ENCODE results near the gene SLC13A4. TPM values are rescaled to one million over a fixed set of nuclear protein-coding genes. Genes with fewer than 3 reads are reported as not detected.
"Not testable (repeated sequence)": the region's sequence is repeated elsewhere in the genome, so short reads cannot be mapped to it uniquely, and the experiment has no call there.

The SLC13A4 gene, protein sequence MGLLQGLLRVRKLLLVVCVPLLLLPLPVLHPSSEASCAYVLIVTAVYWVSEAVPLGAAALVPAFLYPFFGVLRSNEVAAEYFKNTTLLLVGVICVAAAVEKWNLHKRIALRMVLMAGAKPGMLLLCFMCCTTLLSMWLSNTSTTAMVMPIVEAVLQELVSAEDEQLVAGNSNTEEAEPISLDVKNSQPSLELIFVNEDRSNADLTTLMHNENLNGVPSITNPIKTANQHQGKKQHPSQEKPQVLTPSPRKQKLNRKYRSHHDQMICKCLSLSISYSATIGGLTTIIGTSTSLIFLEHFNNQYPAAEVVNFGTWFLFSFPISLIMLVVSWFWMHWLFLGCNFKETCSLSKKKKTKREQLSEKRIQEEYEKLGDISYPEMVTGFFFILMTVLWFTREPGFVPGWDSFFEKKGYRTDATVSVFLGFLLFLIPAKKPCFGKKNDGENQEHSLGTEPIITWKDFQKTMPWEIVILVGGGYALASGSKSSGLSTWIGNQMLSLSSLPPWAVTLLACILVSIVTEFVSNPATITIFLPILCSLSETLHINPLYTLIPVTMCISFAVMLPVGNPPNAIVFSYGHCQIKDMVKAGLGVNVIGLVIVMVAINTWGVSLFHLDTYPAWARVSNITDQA
- 437 and 491 TPM in 2 replicates for polyA plus RNA-seq (2013)

- Histone ChIP-seq H2AK5ac (ENCODE audit: low read length) (peak within 1 kb of the TSS; percentile 58), H4K91ac (ENCODE audit: low read depth, low read length) (peak within 1 kb of the TSS; percentile 20), H3K27me3 (ENCODE audit: insufficient read depth, low read length) (no peaks in the 10 kb centered on the region), H3K18ac (ENCODE audit: low read length) (peak within 1 kb of the TSS; percentile 56), H4K12ac (ENCODE audit: low read depth, low read length) (no peak within 1 kb of the TSS), H3K14ac (ENCODE audit: low read length) (peak within 1 kb of the TSS; percentile 68), H3K27ac (ENCODE audit: low read depth, low read length) (no peak within 1 kb of the TSS), H2AFZ (ENCODE audit: insufficient read depth, low read length, poor library complexity) (no peak within 1 kb of the TSS), H3K9me3 (ENCODE audit: insufficient read depth, low read depth, low read length) (no peaks in the 10 kb centered on the region), H3K79me2 (ENCODE audit: control insufficient read depth, insufficient read depth, low read length, poor library complexity) (no peaks in the 10 kb centered on the region), H2BK5ac (ENCODE audit: low read depth, low read length, poor library complexity) (no peak within 1 kb of the TSS), H3K79me1 (ENCODE audit: low read length) (peaks cover 14% of the 10 kb centered on the region), H3K4me2 (ENCODE audit: low read length) (no peak within 1 kb of the TSS), H3K4me3 (ENCODE audit: low read depth, low read length) (no peak within 1 kb of the TSS), H3K36me3 (ENCODE audit: control insufficient read depth in 1 of 2, insufficient read depth in 2 of 2, low read length in 2 of 2) (no peaks in the 10 kb centered on the region), H4K8ac (ENCODE audit: low read depth, low read length) (peak within 1 kb of the TSS; percentile 3), H2BK12ac (ENCODE audit: low read length) (peak within 1 kb of the TSS; percentile 68), H3K9ac (ENCODE audit: low read length) (no peak within 1 kb of the TSS), H3K23ac (ENCODE audit: low read length) (no peak within 1 kb of the TSS), H3K4me1 (ENCODE audit: control insufficient read depth in 1 of 2, insufficient read depth in 2 of 2, low read length in 2 of 2) (peaks cover 2% of the 10 kb centered on the region in 2 experiments), H2BK120ac (ENCODE audit: insufficient read depth, low read length, poor library complexity) (peak within 1 kb of the TSS; percentile 49), H3K4ac (ENCODE audit: low read depth, low read length) (no peak within 1 kb of the TSS)
- DNase-seq: peak; percentile 42 to 52
- no CpG with 5 or more reads among the region's 11 CpGs for WGBS (ENCODE audit: extremely low coverage, insufficient coverage, insufficient read length)
These were observed at the start of gene SLC13A4 for GRCh38 chr7:135728136-135728669. Gene SLC13A4 (minus strand): TSS chr7:135728186. CDS start chr7:135727496, 690 bp downstream.

DNA sequence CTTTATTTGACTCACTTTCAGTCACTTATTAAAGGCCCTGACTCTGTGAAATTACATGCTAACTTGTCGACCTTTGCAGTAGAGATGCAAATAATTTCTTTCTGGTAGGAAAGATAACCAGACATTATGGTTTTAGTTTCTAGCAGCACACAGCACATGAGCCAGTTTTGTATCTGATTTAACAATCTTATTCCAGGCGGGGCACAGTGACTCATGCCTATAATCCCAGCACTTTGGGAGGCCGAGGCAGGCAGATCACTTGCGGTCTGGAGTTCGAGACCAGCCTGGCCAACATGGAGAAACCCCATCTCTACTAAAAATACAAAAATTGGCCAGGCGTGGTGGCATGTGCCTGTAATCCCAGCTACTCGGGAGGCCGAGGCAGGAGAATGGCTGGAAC, 47.9 kb upstream of the SLC13A4 start:
- not testable (repeated sequence) for H3K9ac ChIP-seq (ENCODE audit: low read length); H2AFZ ChIP-seq (ENCODE audit: insufficient read depth, low read length, poor library complexity); H4K8ac ChIP-seq (ENCODE audit: low read depth, low read length); DNase-seq; H3K36me3 ChIP-seq (ENCODE audit: control insufficient read depth in 1 of 2, insufficient read depth in 2 of 2, low read length in 2 of 2); H3K4ac ChIP-seq (ENCODE audit: low read depth, low read length); H3K79me2 ChIP-seq (ENCODE audit: control insufficient read depth, insufficient read depth, low read length, poor library complexity); H3K27me3 ChIP-seq (ENCODE audit: insufficient read depth, low read length); H4K12ac ChIP-seq (ENCODE audit: low read depth, low read length); H3K9me3 ChIP-seq (ENCODE audit: insufficient read depth, low read depth, low read length); H3K23ac ChIP-seq (ENCODE audit: low read length); H3K14ac ChIP-seq (ENCODE audit: low read length); H3K4me3 ChIP-seq (ENCODE audit: low read depth, low read length); H3K27ac ChIP-seq (ENCODE audit: low read depth, low read length); H2BK5ac ChIP-seq (ENCODE audit: low read depth, low read length, poor library complexity); H3K4me2 ChIP-seq (ENCODE audit: low read length); H2AK5ac ChIP-seq (ENCODE audit: low read length); H3K18ac ChIP-seq (ENCODE audit: low read length)
- peak overlapping the region; percentile 5 for H4K91ac ChIP-seq (ENCODE audit: low read depth, low read length)
- peak overlapping the region; percentile 20 for H2BK120ac ChIP-seq (ENCODE audit: insufficient read depth, low read length, poor library complexity)
- peak overlapping the region; percentile 75 for H2BK12ac ChIP-seq (ENCODE audit: low read length)
- H3K79me1 ChIP-seq (ENCODE audit: low read length): peaks cover 28% of the 10 kb centered on the region
- peaks cover 17 to 20% of the 10 kb centered on the region in 2 experiments for H3K4me1 ChIP-seq (ENCODE audit: control insufficient read depth in 1 of 2, insufficient read depth in 2 of 2, low read length in 2 of 2)
- no CpG with 5 or more reads among the region's 8 CpGs for WGBS (ENCODE audit: extremely low coverage, insufficient coverage, insufficient read length)

DNA sequence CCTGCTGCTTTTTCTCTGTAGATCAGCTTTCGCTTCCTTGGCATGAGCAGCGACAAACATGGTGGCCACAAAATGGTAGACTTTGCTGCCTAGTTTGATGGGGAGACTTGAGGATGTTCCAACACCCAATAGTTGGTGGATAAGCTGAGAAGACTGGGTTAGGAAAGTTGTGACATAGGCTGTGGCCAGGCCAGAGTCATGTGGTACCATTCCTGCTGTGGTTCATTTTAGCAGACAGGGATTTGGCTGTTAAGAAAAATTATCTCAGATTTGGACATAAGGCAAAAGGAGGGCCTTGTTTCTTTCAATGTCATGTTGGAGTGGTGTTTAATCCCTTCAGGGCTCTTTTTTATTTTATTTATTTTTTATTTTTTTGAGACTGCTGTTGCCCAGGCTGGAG, 47.2 kb upstream of the SLC13A4 start:
- H3K4me3 ChIP-seq (ENCODE audit: low read depth, low read length): no peak overlapping the region
- H3K4ac ChIP-seq (ENCODE audit: low read depth, low read length): peak overlapping the region; percentile 3
- H3K27me3 ChIP-seq (ENCODE audit: insufficient read depth, low read length): no peaks in the 10 kb centered on the region
- peak overlapping the region; percentile 17 for H4K8ac ChIP-seq (ENCODE audit: low read depth, low read length)
- peak overlapping the region; percentile 5 for H3K18ac ChIP-seq (ENCODE audit: low read length)
- H3K23ac ChIP-seq (ENCODE audit: low read length): no peak overlapping the region
- H4K91ac ChIP-seq (ENCODE audit: low read depth, low read length): peak overlapping the region; percentile 60
- no peak for DNase-seq
- H3K36me3 ChIP-seq (ENCODE audit: control insufficient read depth in 1 of 2, insufficient read depth in 2 of 2, low read length in 2 of 2): no peaks in the 10 kb centered on the region
- no peaks in the 10 kb centered on the region for H3K9me3 ChIP-seq (ENCODE audit: insufficient read depth, low read depth, low read length)
- peak overlapping the region; percentile 45 for H2AK5ac ChIP-seq (ENCODE audit: low read length)
- no peak overlapping the region for H3K27ac ChIP-seq (ENCODE audit: low read depth, low read length)
- H2BK5ac ChIP-seq (ENCODE audit: low read depth, low read length, poor library complexity): no peak overlapping the region
- H2BK120ac ChIP-seq (ENCODE audit: insufficient read depth, low read length, poor library complexity): peak overlapping the region; percentile 18
- no CpG with 5 or more reads among the region's 2 CpGs for WGBS (ENCODE audit: extremely low coverage, insufficient coverage, insufficient read length)
- peaks cover 31% of the 10 kb centered on the region for H3K79me1 ChIP-seq (ENCODE audit: low read length)
- no peak overlapping the region for H3K9ac ChIP-seq (ENCODE audit: low read length)
- H3K79me2 ChIP-seq (ENCODE audit: control insufficient read depth, insufficient read depth, low read length, poor library complexity): no peaks in the 10 kb centered on the region
- H3K4me1 ChIP-seq (ENCODE audit: control insufficient read depth in 1 of 2, insufficient read depth in 2 of 2, low read length in 2 of 2): peaks cover 17 to 20% of the 10 kb centered on the region in 2 experiments
- H2AFZ ChIP-seq (ENCODE audit: insufficient read depth, low read length, poor library complexity): no peak overlapping the region
- no peak overlapping the region for H4K12ac ChIP-seq (ENCODE audit: low read depth, low read length)
- peak overlapping the region; percentile 66 for H2BK12ac ChIP-seq (ENCODE audit: low read length)
- no peak overlapping the region for H3K4me2 ChIP-seq (ENCODE audit: low read length)
- H3K14ac ChIP-seq (ENCODE audit: low read length): peak overlapping the region; percentile 59

DNA sequence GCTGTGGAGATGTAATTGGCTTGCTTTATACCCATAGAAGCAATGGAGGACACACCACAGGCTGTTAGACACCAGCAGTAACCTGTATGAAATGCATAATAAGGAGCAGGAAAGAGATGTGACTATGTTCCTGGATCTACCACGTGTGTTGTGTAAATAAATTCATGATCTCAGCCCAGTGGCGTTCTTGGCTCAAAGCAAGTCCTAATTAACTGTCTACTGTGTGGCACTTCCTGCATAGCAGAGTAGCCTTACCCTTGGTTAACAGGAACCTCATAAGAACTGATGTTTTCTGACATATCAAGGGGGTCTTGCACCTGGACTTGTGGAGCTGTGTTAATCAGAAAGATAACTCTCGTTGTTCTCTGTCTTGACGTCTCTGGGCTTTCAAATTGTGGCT, 46.3 kb upstream of the SLC13A4 start:
- no peak overlapping the region for H3K4me2 ChIP-seq (ENCODE audit: low read length)
- H4K12ac ChIP-seq (ENCODE audit: low read depth, low read length): no peak overlapping the region
- H3K9me3 ChIP-seq (ENCODE audit: insufficient read depth, low read depth, low read length): no peaks in the 10 kb centered on the region
- H3K79me1 ChIP-seq (ENCODE audit: low read length): peaks cover 36% of the 10 kb centered on the region
- peak overlapping the region; percentile 27 for H3K27ac ChIP-seq (ENCODE audit: low read depth, low read length)
- peak overlapping the region; percentile 19 for H2BK12ac ChIP-seq (ENCODE audit: low read length)
- no peak overlapping the region for H3K23ac ChIP-seq (ENCODE audit: low read length)
- peaks cover 19 to 22% of the 10 kb centered on the region in 2 experiments for H3K4me1 ChIP-seq (ENCODE audit: control insufficient read depth in 1 of 2, insufficient read depth in 2 of 2, low read length in 2 of 2)
- peak overlapping the region; percentile 36 for H4K8ac ChIP-seq (ENCODE audit: low read depth, low read length)
- H2AK5ac ChIP-seq (ENCODE audit: low read length): no peak overlapping the region
- peak overlapping the region; percentile 60 for H4K91ac ChIP-seq (ENCODE audit: low read depth, low read length)
- H3K36me3 ChIP-seq (ENCODE audit: control insufficient read depth in 1 of 2, insufficient read depth in 2 of 2, low read length in 2 of 2): no peaks in the 10 kb centered on the region
- H3K14ac ChIP-seq (ENCODE audit: low read length): peak overlapping the region; percentile 67
- no peak overlapping the region for H3K4ac ChIP-seq (ENCODE audit: low read depth, low read length)
- H3K18ac ChIP-seq (ENCODE audit: low read length): peak overlapping the region; percentile 5
- peak overlapping the region; percentile 61 for H2BK5ac ChIP-seq (ENCODE audit: low read depth, low read length, poor library complexity)
- no peak for DNase-seq
- no peaks in the 10 kb centered on the region for H3K27me3 ChIP-seq (ENCODE audit: insufficient read depth, low read length)
- WGBS (ENCODE audit: extremely low coverage, insufficient coverage, insufficient read length): no CpG with 5 or more reads among the region's 4 CpGs
- no peak overlapping the region for H3K9ac ChIP-seq (ENCODE audit: low read length)
- H3K79me2 ChIP-seq (ENCODE audit: control insufficient read depth, insufficient read depth, low read length, poor library complexity): no peaks in the 10 kb centered on the region
- no peak overlapping the region for H2AFZ ChIP-seq (ENCODE audit: insufficient read depth, low read length, poor library complexity)
- peak overlapping the region; percentile 68 for H2BK120ac ChIP-seq (ENCODE audit: insufficient read depth, low read length, poor library complexity)
- no peak overlapping the region for H3K4me3 ChIP-seq (ENCODE audit: low read depth, low read length)
